ENCODE results near the gene FIG4. TPM values are rescaled to one million over a fixed set of nuclear protein-coding genes. Genes with fewer than 3 reads are reported as not detected.
"Not testable (repeated sequence)": the region's sequence is repeated elsewhere in the genome, so short reads cannot be mapped to it uniquely, and the experiment has no call there.

FIG4 gene
- total RNA-seq, 1 donor from 2014 or later: 15.6 TPM

DNA sequence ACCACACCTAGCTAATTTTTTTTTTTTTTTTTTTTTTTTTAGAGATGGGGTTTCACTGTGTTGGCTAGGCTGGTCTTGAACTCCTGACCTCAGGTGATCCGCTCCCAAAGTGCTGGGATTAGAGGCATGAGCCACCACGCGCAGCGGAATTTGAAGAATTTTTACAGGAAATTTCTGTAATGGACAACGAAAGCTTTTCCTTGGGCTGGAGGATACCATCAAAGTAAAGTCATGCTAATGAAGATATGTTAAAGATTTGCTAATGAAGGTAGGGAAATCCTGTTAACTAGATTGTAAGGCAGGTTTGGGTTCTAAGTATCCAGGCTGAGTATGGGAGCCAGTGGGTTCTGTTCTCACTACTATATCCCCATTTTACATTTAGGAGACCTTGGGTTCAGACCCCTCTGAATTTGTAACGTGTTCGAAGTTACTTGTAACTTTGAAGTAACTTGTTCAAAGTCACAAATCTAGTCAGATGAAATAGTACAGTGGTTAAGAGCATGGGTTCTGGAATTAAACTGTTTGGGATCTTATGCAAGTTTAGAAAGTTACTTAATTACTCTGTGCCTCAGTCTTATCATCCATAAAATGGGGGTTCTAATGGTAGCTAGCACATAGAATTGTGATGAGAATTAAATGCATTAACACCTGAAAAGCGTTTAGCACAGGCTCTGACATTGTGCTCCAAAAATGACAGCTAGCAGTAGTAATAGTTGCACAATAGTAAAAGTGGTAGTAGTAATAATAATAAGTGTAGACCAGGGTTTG, 163.6 kb downstream of the FIG4 start:
- H3K36me3 ChIP-seq (ENCODE audit: control insufficient read depth, insufficient read depth, low read length): no peaks in the 10 kb centered on the region
- no peak for DNase-seq (ENCODE audit: low read depth)
- TF ChIP-seq, protein P1, sequence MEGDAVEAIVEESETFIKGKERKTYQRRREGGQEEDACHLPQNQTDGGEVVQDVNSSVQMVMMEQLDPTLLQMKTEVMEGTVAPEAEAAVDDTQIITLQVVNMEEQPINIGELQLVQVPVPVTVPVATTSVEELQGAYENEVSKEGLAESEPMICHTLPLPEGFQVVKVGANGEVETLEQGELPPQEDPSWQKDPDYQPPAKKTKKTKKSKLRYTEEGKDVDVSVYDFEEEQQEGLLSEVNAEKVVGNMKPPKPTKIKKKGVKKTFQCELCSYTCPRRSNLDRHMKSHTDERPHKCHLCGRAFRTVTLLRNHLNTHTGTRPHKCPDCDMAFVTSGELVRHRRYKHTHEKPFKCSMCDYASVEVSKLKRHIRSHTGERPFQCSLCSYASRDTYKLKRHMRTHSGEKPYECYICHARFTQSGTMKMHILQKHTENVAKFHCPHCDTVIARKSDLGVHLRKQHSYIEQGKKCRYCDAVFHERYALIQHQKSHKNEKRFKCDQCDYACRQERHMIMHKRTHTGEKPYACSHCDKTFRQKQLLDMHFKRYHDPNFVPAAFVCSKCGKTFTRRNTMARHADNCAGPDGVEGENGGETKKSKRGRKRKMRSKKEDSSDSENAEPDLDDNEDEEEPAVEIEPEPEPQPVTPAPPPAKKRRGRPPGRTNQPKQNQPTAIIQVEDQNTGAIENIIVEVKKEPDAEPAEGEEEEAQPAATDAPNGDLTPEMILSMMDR (IDR thresholded peaks at IDR 0.05; ENCODE audit: insufficient read depth, low read length, poor library complexity, severe bottlenecking): no peak
- no peaks in the 10 kb centered on the region for H3K27me3 ChIP-seq (ENCODE audit: control insufficient read depth, insufficient read depth, low read length)
- H3K4me3 ChIP-seq (ENCODE audit: low read depth, low read length): no peak overlapping the region

DNA sequence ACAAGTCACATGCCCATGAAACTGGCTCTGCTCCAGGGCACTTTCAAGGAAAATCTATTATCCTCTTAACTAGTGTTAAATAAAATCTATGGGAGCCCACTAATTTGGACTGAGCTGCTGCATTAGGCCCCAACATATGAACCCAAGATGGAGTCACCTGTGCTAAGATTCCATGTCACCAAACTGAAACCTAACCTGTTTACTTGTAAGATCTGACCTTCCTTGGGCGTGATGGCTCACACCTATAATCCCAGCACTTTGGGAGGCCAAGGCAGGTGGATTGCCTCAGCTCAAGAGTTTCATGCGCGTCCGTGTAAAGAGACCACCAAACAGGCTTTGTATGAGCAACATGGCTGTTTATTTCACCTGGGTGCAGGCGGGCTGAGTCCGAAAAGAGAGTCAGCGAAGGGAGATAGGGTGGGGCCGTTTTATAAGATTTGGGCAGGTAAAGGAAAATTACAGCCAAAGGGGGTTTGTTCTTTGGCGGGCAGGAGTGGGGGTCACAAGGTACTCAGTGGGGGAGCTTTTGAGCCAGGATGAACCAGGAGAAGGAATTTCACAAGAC, 164.5 kb downstream of the FIG4 start:
- not testable (repeated sequence) for H3K4me3 ChIP-seq (ENCODE audit: low read depth, low read length); H3K36me3 ChIP-seq (ENCODE audit: control insufficient read depth, insufficient read depth, low read length); H3K27me3 ChIP-seq (ENCODE audit: control insufficient read depth, insufficient read depth, low read length); DNase-seq (ENCODE audit: low read depth)

DNA sequence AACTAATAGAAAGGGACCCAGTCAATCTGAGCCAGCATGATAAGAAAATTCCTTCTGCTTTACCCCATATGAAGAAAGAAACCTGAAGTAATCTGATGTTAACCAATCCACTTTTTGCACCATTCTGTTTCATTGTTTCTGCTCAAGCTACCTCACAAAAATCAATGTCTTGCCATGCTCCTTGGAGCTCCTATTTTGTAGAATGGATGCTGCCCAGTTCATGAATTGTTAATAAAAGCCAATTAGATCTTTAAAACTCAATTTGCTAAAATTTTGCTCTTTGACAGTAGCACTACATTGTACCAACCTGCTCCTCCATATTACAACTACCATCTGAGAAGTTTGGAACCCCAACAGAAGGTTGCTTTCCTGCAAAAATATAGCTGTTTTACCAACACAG, 170.8 kb downstream of the FIG4 start:
- Histone ChIP-seq H3K27me3 (ENCODE audit: control insufficient read depth, insufficient read depth, low read length) (peaks cover 4% of the 10 kb centered on the region), H3K36me3 (ENCODE audit: control insufficient read depth, insufficient read depth, low read length) (no peaks in the 10 kb centered on the region), H3K4me3 (ENCODE audit: low read depth, low read length) (no peak overlapping the region)
- TF ChIP-seq, protein P1 (IDR thresholded peaks at IDR 0.05; ENCODE audit: insufficient read depth, low read length, poor library complexity, severe bottlenecking): no peak
- no peak for DNase-seq (ENCODE audit: low read depth)

DNA sequence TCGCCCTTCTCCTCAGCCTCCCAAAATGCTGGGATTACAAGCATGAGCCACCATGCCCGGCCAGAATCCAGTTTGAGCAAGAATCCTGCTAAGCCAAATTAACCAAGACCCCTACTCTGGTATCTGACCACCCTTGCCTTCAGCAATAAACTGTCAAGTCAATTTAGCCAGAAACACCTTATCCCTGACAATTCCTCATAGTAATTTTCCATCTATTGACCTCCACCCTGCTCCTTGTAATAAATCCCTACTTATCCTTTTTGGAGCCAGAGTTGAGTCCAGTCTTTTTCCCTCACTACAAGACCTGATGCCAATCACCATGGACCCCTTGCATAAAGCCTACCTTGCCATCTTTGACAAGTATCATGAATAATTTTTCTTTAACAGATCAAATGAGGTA, 173.0 kb downstream of the FIG4 start:
- TF ChIP-seq, protein P1 (IDR thresholded peaks at IDR 0.05; ENCODE audit: insufficient read depth, low read length, poor library complexity, severe bottlenecking): no peak
- DNase-seq (ENCODE audit: low read depth): no peak
- no peaks in the 10 kb centered on the region for H3K36me3 ChIP-seq (ENCODE audit: control insufficient read depth, insufficient read depth, low read length)
- peaks cover 4% of the 10 kb centered on the region for H3K27me3 ChIP-seq (ENCODE audit: control insufficient read depth, insufficient read depth, low read length)
- H3K4me3 ChIP-seq (ENCODE audit: low read depth, low read length): no peak overlapping the region

DNA sequence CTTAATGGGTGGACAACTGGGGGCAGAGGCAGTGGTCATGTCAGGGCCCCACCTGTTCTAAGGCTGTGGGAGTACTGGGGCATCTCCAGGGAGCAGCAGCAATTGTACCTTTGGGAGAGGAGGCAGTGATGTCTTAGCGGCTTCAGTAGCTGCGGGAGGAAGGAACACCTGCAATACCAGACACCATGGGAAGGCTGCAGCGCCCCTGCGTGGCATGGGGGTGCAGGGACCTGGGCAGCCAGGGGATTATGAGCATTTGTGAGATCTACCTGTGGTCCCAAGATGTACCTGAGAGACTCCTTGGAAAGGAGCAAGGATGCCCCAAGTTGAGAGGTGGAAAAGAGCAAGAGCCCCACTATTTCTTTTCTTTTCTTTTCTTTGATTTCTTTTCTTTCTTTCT, 174.9 kb downstream of the FIG4 start:
- DNase-seq (ENCODE audit: low read depth): no peak
- no peaks in the 10 kb centered on the region for H3K36me3 ChIP-seq (ENCODE audit: control insufficient read depth, insufficient read depth, low read length)
- no peak overlapping the region for H3K4me3 ChIP-seq (ENCODE audit: low read depth, low read length)
- TF ChIP-seq, protein P1 (IDR thresholded peaks at IDR 0.05; ENCODE audit: insufficient read depth, low read length, poor library complexity, severe bottlenecking): no peak
- peaks cover 4% of the 10 kb centered on the region for H3K27me3 ChIP-seq (ENCODE audit: control insufficient read depth, insufficient read depth, low read length)

DNA sequence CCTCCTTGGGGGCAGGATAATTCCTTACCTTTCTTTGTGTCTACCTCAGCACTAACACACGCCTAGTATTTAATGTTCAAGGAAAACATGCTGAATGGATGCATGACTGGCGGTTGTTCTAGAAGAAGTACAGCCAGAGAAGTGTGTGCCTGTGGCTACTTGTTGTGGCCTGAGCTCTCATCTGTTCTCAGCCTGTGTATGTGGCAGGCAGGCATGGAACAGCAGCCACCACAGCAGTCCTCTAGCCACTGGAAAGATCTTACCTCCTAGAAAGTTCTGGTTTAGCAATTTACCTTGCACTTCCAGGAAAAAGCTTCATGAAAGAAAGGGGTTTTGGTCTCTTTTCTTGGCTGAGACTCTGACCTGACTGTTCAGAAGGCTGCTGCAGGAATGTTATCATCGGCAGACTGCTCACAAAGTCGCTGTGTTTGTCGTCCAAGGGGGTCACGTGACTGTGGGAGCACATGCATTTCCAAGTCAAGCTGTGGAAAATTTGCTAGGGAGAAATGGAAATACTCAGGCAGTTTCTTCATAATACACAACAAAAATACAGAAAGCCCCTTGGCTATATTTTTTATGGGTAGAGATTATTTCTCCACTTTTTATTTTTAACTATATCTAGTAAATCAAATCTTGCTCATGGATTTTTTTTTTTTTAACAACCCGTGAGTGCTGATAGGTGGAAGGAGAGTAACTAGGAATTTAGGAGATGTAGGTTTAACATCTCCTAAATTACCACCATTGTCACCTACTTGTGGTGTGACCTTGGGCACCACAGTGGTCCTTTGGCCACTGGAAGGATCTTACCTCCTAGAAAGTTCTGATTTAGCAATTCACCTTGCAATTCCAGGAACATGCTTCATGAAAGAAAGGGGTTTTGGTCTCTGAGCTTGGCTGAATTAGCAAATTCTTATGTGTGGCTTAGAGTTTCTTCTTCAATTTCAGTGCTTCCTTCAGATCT, 176.2 kb downstream of the FIG4 start:
- H3K36me3 ChIP-seq (ENCODE audit: control insufficient read depth, insufficient read depth, low read length): no peaks in the 10 kb centered on the region
- no peak overlapping the region for H3K4me3 ChIP-seq (ENCODE audit: low read depth, low read length)
- TF ChIP-seq, protein P1 (IDR thresholded peaks at IDR 0.05; ENCODE audit: insufficient read depth, low read length, poor library complexity, severe bottlenecking): no peak
- peaks cover 4% of the 10 kb centered on the region for H3K27me3 ChIP-seq (ENCODE audit: control insufficient read depth, insufficient read depth, low read length)
- no peak for DNase-seq (ENCODE audit: low read depth)

Data from kidney epithelial cell (primary cell).